Measurements from ENCODE around the gene GALNT11.
"Not testable (repeated sequence)": the region's sequence is repeated elsewhere in the genome, so short reads cannot be mapped to it uniquely, and the experiment has no call there.

GALNT11 gene

GRCh38 chr7:152074673-152075072, 49.2 kb downstream of the GALNT11 start:
- no peak for DNase-seq (ENCODE audit: extremely low read depth in 1 of 2, low read depth in 1 of 2)

- DNase-seq (ENCODE audit: extremely low read depth in 1 of 2, low read depth in 1 of 2): not testable (repeated sequence)
Observed at GRCh38 chr7:152075379-152075778, 49.9 kb downstream of the GALNT11 start.

DNA sequence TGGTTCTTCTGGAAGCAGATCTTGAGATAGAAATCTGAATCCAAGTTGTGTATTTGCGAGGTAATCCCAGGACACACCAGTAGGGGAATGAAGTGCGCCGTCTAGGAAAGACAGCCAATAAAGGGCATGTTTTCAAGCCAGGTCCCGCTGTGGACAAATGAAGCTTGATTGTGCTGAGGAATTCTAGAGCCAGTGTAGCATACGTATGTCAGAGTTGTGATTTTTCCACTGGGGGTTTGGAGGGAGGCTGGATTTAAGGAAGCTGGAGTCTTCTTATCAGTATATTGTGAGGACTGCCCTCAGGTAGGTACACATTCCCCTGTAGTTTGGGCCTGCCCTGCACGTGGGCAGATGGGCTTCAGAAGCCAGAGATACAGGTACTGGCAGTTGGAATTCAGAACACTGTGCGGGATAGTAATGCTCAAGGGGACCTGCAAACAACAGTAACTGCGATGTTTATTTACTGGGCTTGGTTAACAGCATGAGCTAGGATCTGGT, 50.9 kb downstream of the GALNT11 start:
- no peak for DNase-seq (ENCODE audit: extremely low read depth in 1 of 2, low read depth in 1 of 2)

DNA sequence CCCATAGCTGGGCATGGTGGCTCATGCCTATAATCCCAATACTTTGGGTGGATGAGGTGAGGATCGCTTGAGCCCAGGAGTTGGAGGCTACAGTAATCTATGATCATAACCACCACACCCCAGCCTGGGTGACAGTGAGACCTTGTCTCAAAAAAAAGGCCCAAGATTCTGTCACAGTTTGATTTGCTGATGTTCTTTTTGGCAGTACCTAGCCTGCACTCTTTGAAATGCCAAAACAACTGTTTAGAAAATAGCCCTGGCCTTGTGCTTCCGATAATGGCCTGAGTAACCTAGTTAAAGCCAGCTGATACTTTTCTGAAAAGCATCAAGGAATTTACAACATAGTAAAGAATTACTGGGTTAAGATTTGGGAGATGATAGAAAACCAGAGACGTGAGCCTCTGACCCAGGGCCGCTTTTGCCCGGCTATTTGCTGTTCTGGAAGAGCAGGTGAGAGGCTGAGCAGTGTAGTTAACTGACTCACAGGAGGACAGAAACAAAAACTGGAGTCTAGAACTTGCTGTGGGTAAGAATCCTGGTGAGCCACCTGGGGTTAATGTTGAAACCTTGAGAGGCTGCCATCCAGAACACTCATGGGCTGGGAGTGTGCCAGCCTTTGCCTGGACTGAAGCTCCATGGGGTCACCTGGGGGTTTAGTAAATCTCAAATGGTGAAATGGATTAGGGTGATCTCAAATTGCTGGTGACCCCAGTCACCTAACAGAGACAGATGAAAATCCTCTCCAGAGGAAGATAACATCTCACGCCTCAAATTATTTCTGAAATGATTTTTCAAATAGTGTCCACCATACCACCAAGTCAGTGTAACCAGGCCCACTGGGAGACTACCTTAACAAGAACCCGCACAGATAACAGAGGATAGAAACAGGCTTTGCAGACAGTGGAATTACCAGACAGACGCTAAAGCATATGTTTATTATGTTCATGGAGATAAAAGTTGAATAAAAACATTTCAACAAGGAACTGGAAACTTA, 51.8 kb downstream of the GALNT11 start:
- no peak for DNase-seq (ENCODE audit: extremely low read depth in 1 of 2, low read depth in 1 of 2)

DNA sequence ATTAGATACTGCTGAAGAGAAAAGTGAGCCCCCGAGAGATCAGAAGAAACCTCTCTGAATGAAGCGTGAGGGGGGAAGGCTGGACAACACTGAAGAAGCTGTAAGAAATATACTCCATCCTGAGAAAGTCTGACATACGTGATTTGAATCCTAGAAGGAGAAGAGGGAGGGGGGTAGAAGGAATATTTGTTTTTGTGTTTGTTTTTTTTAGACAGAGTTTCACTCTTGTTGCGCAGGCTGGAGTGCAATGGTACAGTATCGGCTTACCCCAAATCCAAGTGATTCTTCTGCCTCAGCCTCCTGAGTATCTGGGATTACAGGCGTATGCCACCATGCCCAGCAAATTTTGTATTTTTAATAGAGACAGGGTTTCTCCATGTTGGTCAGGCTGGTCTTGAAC, 52.6 kb downstream of the GALNT11 start:
- no peak for DNase-seq (ENCODE audit: extremely low read depth in 1 of 2, low read depth in 1 of 2)

DNA sequence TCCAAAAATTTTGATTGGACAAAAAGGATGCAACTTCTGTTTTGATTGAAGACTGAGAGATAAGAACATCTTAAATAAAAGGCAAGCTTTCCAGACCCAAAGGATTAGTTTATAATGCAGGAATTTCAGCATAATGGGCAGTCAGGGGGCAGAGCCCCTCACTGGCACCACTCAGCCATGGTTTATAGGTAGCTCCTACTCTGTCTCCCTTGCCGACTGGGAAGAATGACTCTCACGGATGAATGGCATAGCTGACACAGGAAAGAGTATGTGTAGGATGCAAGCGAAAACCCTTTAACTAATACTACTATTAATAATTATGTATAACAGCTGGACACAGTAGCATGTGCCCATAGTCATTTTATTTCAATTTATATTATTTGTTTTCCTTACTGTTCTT, 53.3 kb downstream of the GALNT11 start:
- no peak for DNase-seq (ENCODE audit: extremely low read depth in 1 of 2, low read depth in 1 of 2)

- DNase-seq (ENCODE audit: extremely low read depth in 1 of 2, low read depth in 1 of 2): no peak
Observed at GRCh38 chr7:152081088-152081487, 55.6 kb downstream of the GALNT11 start.

- DNase-seq (ENCODE audit: extremely low read depth in 1 of 2, low read depth in 1 of 2): not testable (repeated sequence)
Observed at GRCh38 chr7:152082073-152082721, 56.7 kb downstream of the GALNT11 start.

DNA sequence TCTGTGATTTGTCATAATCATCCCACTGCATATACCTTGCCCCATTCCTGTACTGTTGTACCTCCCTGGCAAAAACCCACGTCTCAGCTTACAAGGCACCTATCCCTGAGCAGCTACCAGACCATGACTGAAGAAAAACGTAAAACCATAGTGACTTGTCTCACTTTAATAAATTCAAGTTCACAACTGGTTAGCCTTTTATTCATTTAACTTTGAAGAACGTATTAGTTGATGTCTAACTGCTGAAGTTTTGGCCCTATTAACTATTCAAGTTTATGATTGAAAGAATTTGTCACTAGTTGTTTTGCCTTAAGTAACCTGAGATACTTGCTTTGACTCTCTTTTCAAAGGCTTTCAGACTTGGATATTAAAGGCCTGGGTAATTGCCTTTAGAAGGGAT, 59.7 kb downstream of the GALNT11 start:
- DNase-seq (ENCODE audit: extremely low read depth in 1 of 2, low read depth in 1 of 2): no peak

DNA sequence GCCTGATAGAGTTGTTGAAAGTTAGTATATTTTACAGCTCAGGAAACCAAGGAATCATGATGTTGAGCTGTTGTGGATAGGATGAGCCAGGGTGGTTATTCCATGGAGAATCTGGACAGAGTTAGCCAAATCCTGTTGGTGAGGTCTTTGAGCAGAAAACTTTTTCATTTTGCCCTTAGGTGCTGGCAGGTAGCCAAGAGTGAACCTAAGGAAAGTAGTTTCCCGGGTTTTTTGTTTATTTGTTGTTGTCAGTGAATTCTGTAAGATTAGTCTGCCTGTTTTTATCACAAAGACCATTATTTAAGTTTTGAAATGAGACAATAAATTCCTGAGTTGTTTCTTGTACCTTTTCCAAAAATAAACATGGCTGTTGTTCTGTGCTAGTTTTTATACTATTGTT, 61.0 kb downstream of the GALNT11 start:
- DNase-seq (ENCODE audit: extremely low read depth in 1 of 2, low read depth in 1 of 2): no peak

- no peak for DNase-seq (ENCODE audit: extremely low read depth in 1 of 2, low read depth in 1 of 2)
Observed at GRCh38 chr7:152089183-152089582, 63.7 kb downstream of the GALNT11 start.

DNA sequence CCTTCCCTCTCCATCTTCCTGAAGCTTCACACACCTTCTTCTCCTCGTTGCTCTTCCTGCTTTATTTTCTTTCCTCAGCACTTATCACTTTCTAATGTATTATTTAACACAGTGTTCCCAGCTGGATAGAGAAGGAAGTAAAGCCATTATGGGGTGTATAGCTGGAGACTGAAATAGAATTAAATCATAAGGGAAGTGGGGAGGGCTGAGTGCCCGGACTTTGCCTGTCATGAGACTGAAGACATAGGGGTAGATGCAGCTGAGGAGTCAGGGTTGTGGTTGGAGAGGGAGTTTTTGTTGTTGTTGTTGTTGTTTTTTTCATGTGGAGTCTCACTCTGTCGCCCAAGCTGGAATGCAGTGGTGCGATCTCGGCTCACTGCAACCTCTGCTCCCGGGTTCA, 65.3 kb downstream of the GALNT11 start:
- DNase-seq (ENCODE audit: extremely low read depth in 1 of 2, low read depth in 1 of 2): no peak

DNA sequence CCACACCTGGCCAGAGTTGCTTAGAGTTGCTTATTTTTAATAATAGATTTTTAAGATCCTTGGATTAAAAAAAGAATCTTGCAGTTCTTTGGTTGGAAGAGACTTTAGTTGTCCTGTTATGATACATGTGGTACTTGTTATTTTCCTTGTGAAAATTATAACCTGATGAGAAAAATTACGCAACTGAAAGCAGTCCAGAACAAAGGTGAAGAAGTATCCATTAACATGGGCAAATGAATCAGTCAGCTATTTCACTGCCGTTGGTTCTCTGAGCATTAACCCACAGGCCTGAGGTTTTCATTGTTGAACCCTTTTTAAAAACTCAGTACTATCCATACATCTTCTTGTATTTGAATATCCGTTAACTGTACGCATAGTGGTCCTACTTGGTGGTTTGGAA, 68.2 kb downstream of the GALNT11 start:
- no peak for DNase-seq (ENCODE audit: extremely low read depth in 1 of 2, low read depth in 1 of 2)

GRCh38 chr7:152095771-152096170, 70.3 kb downstream of the GALNT11 start:
- no peak for DNase-seq (ENCODE audit: extremely low read depth in 1 of 2, low read depth in 1 of 2)

DNA sequence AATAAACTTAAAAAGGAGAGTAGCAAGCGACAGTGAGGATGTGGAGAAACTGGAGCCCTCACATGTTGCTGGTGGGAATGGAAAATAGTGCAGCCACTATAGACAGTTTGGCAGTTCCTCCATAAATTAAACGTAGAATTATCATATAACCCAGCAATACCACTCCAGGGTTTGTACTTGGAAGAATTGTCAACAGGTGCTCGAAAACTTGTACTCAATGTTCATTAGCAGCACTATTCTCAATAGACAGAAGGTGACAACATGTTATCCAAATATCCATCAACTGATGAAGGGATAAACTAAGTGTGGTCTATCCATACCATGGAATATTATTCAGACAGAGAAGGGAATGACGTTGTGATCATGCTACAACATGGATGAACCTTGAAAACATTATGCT, 71.9 kb downstream of the GALNT11 start:
- no peak for DNase-seq (ENCODE audit: extremely low read depth in 1 of 2, low read depth in 1 of 2)

DNA sequence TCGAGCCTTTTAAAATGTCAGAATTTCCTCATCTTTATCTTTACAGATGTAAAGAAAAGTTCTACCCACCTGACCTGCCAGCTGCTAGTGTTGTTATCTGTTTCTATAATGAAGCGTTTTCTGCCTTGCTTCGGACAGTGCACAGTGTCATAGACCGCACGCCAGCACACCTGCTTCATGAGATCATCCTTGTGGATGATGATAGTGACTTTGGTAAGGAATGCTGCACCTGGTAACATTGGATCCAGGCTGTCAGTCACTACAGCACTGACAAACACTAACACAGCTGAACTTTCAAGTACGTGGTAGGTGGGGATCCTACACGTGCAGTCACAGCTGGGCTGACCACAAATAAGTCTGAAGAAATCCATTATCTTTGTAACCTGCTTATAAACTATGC, 77.6 kb downstream of the GALNT11 start:
- DNase-seq (ENCODE audit: extremely low read depth in 1 of 2, low read depth in 1 of 2): no peak

GRCh38 chr7:152103691-152104090, 78.2 kb downstream of the GALNT11 start:
- no peak for DNase-seq (ENCODE audit: extremely low read depth in 1 of 2, low read depth in 1 of 2)

- DNase-seq (ENCODE audit: extremely low read depth in 1 of 2, low read depth in 1 of 2): no peak
Observed at GRCh38 chr7:152105205-152105604, 79.7 kb downstream of the GALNT11 start.

DNA sequence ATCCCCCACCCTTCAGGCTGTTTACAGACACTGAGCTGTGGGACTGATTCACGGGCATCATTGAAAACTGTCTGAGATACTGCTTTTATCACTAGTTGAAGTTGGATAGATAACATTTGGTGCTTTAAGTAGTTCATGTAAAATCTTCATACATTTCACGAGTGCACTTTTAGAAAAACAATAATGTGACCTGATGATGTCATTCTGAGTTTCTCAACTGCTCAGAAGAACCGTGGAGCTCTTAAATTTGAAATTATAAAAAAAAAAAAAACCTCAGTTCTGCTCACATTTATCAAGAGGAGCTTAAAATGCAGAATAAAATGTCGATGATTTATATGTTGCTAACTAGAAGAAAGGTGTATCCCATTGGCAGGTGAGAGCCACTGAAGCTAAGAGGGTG, 81.5 kb downstream of the GALNT11 start:
- no peak for DNase-seq (ENCODE audit: extremely low read depth in 1 of 2, low read depth in 1 of 2)

DNA sequence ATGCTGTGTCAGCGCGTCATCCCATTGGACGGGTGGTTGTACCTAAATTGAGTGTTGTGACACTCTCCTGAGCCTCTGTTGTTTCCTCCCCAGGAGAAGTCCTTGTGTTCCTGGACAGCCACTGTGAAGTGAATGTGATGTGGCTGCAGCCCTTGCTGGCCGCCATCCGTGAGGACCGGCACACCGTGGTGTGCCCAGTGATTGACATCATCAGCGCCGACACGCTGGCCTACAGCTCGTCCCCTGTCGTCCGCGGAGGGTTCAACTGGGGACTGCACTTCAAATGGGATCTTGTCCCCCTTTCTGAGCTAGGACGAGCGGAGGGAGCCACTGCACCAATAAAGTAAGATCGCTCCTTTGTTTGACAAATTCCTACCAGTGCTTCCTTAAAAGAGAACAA, 82.5 kb downstream of the GALNT11 start:
- no peak for DNase-seq (ENCODE audit: extremely low read depth in 1 of 2, low read depth in 1 of 2)

DNA sequence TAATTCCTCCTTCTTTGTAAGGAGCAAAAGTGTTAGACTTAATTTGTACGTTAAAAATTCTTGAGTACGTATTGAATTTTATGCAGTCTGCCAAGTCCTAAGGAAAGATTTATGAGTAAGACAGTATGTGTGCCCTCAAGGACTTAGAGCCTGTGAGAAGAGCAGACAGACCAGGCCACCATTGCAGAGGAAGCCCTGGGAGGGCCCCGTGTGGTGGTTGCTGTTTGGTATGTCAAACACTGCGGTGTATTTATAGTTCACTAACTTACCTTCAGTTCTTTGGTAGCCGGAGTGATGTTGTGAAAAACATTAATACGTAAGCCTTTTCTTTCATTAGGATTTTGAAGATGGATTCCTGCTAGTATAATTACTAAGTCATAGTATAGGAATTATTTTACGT, 82.9 kb downstream of the GALNT11 start:
- DNase-seq (ENCODE audit: extremely low read depth in 1 of 2, low read depth in 1 of 2): no peak

DNA sequence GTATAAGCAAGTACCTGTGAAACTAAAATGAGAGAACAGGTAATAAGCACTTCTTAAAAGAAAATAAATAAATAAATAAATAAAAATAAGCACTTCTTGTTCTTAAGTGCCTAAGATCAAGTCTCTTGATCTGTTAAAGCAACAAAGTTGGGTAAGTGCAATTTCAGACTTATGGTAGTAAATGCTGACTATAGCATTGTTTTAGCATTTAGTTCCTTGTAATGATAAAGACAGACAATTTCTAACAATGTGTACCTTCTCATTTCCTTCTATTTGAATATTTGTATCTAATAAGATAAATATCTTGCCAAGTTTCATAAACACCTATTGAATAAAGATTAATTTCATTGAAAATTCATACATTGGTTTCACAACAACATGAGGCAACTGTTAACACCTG, 87.4 kb downstream of the GALNT11 start:
- DNase-seq (ENCODE audit: extremely low read depth in 1 of 2, low read depth in 1 of 2): no peak

Data from activated CD8-positive, alpha-beta memory T cell treated with anti-CD3 and anti-CD28 coated beads for 1 hour (primary cell).